ENCODE data around the gene OR2Y1. TPM values are rescaled to one million over a fixed set of nuclear protein-coding genes. Genes with fewer than 3 reads are reported as not detected.

OR2Y1 gene, protein sequence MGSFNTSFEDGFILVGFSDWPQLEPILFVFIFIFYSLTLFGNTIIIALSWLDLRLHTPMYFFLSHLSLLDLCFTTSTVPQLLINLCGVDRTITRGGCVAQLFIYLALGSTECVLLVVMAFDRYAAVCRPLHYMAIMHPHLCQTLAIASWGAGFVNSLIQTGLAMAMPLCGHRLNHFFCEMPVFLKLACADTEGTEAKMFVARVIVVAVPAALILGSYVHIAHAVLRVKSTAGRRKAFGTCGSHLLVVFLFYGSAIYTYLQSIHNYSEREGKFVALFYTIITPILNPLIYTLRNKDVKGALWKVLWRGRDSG
- not detected in 2 replicates for total RNA-seq

GRCh38 chr5:180739958-180740357 is at the start of gene OR2Y1:
TSS of gene OR2Y1 (minus strand) at chr5:180740058. CDS start at chr5:180740058, 0 bp downstream.

Other genes with a start within 250 kb of the OR2Y1 start
- 8.7 and 11.1 TPM in 2 replicates for gene CNOT6, start 245.7 kb downstream of the OR2Y1 start, total RNA-seq
- gene SCGB3A1, start 148.6 kb downstream of the OR2Y1 start, total RNA-seq: not detected in 2 replicates
- 2.0 and 2.8 TPM in 2 replicates for gene FLT4, start 90.5 kb downstream of the OR2Y1 start, total RNA-seq
- 134 and 151 TPM in 2 replicates for gene MGAT1, start 62.7 kb upstream of the OR2Y1 start, total RNA-seq
- 18.7 and 26.9 TPM in 2 replicates for gene ZFP62, start 121.2 kb upstream of the OR2Y1 start, total RNA-seq
- not detected in 2 replicates for gene BTNL8, start 159.1 kb upstream of the OR2Y1 start, total RNA-seq
- gene BTNL3, start 248.8 kb upstream of the OR2Y1 start, total RNA-seq: not detected in 2 replicates

Measured in cardiac ventricle fibroblast (primary cell).